HL-60 (cell line): ENCODE measurements around the gene ITIH5.

Experiments
- DNase-seq, 2 experiments: peaks; one replicate each; pipeline ENCODE4 v3.0.0-alpha.2; 2010 to 2020; ENCODE audit warnings: low read depth in 1 of 2, low spot score in 1 of 2
- H3K27ac ChIP-seq: fragments of 250-450 bp; sonication (Bioruptor Pico); replicated peaks from 2 replicates; pipeline ENCODE4 v1.5.1; 2020; ENCODE audit warnings: mild to moderate bottlenecking, moderate library complexity
- H3K27me3 ChIP-seq: fragments of 250-450 bp; sonication (Bioruptor Pico); 2 replicates; pipeline ENCODE4 v1.5.1; 2021; ENCODE audit warnings: mild to moderate bottlenecking, moderate library complexity; ENCODE audit not compliant: insufficient read depth, poor library complexity, severe bottlenecking
- H3K4me3 ChIP-seq: replicated peaks from 2 replicates; pipeline ENCODE4 v1.5.1; 2011; ENCODE audit warnings: mild to moderate bottlenecking, control low read depth, low read length; ENCODE audit not compliant: insufficient read depth
- CTCF ChIP-seq: IDR thresholded peaks from one replicate; pipeline ENCODE4 v1.5.1; 2011; ENCODE audit warnings: low read length, control low read depth, inconsistent platforms; ENCODE audit not compliant: insufficient read depth
- GABPA ChIP-seq: IDR thresholded peaks from 2 replicates; pipeline ENCODE4 v1.6.1; 2012; ENCODE audit warnings: low read depth
- POLR2AphosphoS5 ChIP-seq: IDR thresholded peaks from 2 replicates; pipeline ENCODE4 v1.6.1; 2012; ENCODE audit warnings: low read depth
- REST ChIP-seq: IDR thresholded peaks from 2 replicates; pipeline ENCODE4 v1.6.1; 2012; ENCODE audit warnings: low read depth; ENCODE audit not compliant: insufficient replicate concordance
- SPI1 ChIP-seq: IDR thresholded peaks from 2 replicates; pipeline ENCODE4 v1.6.1; 2012; ENCODE audit warnings: low read depth, mild to moderate bottlenecking, borderline replicate concordance

ITIH5 gene

GRCh38 chr10:7520507-7521485 is 146.0 kb downstream of the ITIH5 start:
- Histone ChIP-seq H3K27me3 (no peaks in the 10 kb centered on the region), H3K27ac (no peak overlapping the region), H3K4me3 (no peak overlapping the region)
- no peak for DNase-seq
- TF ChIP-seq CTCF: no peak
- no peak for TF ChIP-seq POLR2AphosphoS5
- TF ChIP-seq REST: no peak

GRCh38 chr10:7519351-7519750 is 147.4 kb downstream of the ITIH5 start:
- no peak for DNase-seq
- H3K4me3 ChIP-seq: no peak overlapping the region
- H3K27ac ChIP-seq: no peak overlapping the region
- no peaks in the 10 kb centered on the region for H3K27me3 ChIP-seq
- TF ChIP-seq CTCF: no peak
- TF ChIP-seq REST: no peak
- no peak for TF ChIP-seq GABPA
- TF ChIP-seq SPI1: no peak
- TF ChIP-seq POLR2AphosphoS5: no peak

- no peak for TF ChIP-seq GABPA
- TF ChIP-seq POLR2AphosphoS5: no peak
- TF ChIP-seq REST: no peak
- no peak for TF ChIP-seq SPI1
- TF ChIP-seq CTCF: no peak
- DNase-seq: no peak
- Histone ChIP-seq H3K27ac (no peak overlapping the region), H3K4me3 (no peak overlapping the region), H3K27me3 (no peaks in the 10 kb centered on the region)
Measured at GRCh38 chr10:7518693-7519092, 148.1 kb downstream of the ITIH5 start.
